ENCODE measurements around the gene CSNK2A3.

CSNK2A3 gene

GRCh38 chr11:11378184-11378940 is 25.3 kb upstream of the CSNK2A3 start:
- H3K27ac ChIP-seq = no peak overlapping the region
- no peak overlapping the region for H3K4me2 ChIP-seq (ENCODE audit: low read length)
- H3K79me2 ChIP-seq = no peaks in the 10 kb centered on the region
- no peak overlapping the region for H3K9ac ChIP-seq
- no peaks in the 10 kb centered on the region for H3K4me1 ChIP-seq
- H2AFZ ChIP-seq = no peak overlapping the region
- H3K36me3 ChIP-seq (ENCODE audit: control insufficient read depth, insufficient read depth, low read length) = no peaks in the 10 kb centered on the region
- H3K27me3 ChIP-seq (ENCODE audit: control insufficient read depth, insufficient read depth, low read length) = no peaks in the 10 kb centered on the region
- no peaks in the 10 kb centered on the region for H3K9me3 ChIP-seq (ENCODE audit: control insufficient read depth, low read length)
- no peak overlapping the region for H3K4me3 ChIP-seq (ENCODE audit: low read depth, low read length)
- TF ChIP-seq CTCF (IDR thresholded peaks at IDR 0.05) = no peak

GRCh38 chr11:11374358-11375148 is 21.5 kb upstream of the CSNK2A3 start:
- Histone ChIP-seq H3K9ac (no peak overlapping the region), H3K79me2 (no peaks in the 10 kb centered on the region), H3K27ac (no peak overlapping the region), H3K4me1 (no peaks in the 10 kb centered on the region), H3K4me2 (ENCODE audit: low read length) (no peak overlapping the region), H3K9me3 (ENCODE audit: control insufficient read depth, low read length) (no peaks in the 10 kb centered on the region), H2AFZ (no peak overlapping the region), H3K36me3 (ENCODE audit: control insufficient read depth, insufficient read depth, low read length) (no peaks in the 10 kb centered on the region), H3K4me3 (ENCODE audit: low read depth, low read length) (no peak overlapping the region), H3K27me3 (ENCODE audit: control insufficient read depth, insufficient read depth, low read length) (no peaks in the 10 kb centered on the region)
- TF ChIP-seq CTCF (IDR thresholded peaks at IDR 0.05) = no peak

- H3K9ac ChIP-seq = no peak overlapping the region
- H3K27ac ChIP-seq = no peak overlapping the region
- H3K9me3 ChIP-seq (ENCODE audit: control insufficient read depth, low read length) = no peaks in the 10 kb centered on the region
- H3K79me2 ChIP-seq = no peaks in the 10 kb centered on the region
- H3K4me1 ChIP-seq = no peaks in the 10 kb centered on the region
- no peak for TF ChIP-seq CTCF (IDR thresholded peaks at IDR 0.05)
- H3K36me3 ChIP-seq (ENCODE audit: control insufficient read depth, insufficient read depth, low read length) = no peaks in the 10 kb centered on the region
- no peaks in the 10 kb centered on the region for H3K27me3 ChIP-seq (ENCODE audit: control insufficient read depth, insufficient read depth, low read length)
- H3K4me2 ChIP-seq (ENCODE audit: low read length) = no peak overlapping the region
- no peak overlapping the region for H2AFZ ChIP-seq
- H3K4me3 ChIP-seq (ENCODE audit: low read depth, low read length) = no peak overlapping the region
Observed at GRCh38 chr11:11373934-11374333, 20.9 kb upstream of the CSNK2A3 start.

GRCh38 chr11:11372461-11372860 is 19.4 kb upstream of the CSNK2A3 start:
- Histone ChIP-seq H3K27ac (no peak overlapping the region), H2AFZ (no peak overlapping the region), H3K9ac (no peak overlapping the region), H3K4me3 (ENCODE audit: low read depth, low read length) (no peak overlapping the region), H3K4me2 (ENCODE audit: low read length) (no peak overlapping the region), H3K27me3 (ENCODE audit: control insufficient read depth, insufficient read depth, low read length) (no peaks in the 10 kb centered on the region), H3K36me3 (ENCODE audit: control insufficient read depth, insufficient read depth, low read length) (no peaks in the 10 kb centered on the region), H3K4me1 (no peaks in the 10 kb centered on the region), H3K9me3 (ENCODE audit: control insufficient read depth, low read length) (no peaks in the 10 kb centered on the region), H3K79me2 (no peaks in the 10 kb centered on the region)
- no peak for TF ChIP-seq CTCF (IDR thresholded peaks at IDR 0.05)

All from parathyroid adenoma (tissue), 2 donors.